ENCODE results near the gene UQCRH. TPM values are rescaled to one million over a fixed set of nuclear protein-coding genes. Genes with fewer than 3 reads are reported as not detected.
"Not testable (repeated sequence)": the region's sequence is repeated elsewhere in the genome, so short reads cannot be mapped to it uniquely, and the experiment has no call there.

Gene UQCRH
- polyA plus RNA-seq, 1 experiment = 757 TPM

DNA sequence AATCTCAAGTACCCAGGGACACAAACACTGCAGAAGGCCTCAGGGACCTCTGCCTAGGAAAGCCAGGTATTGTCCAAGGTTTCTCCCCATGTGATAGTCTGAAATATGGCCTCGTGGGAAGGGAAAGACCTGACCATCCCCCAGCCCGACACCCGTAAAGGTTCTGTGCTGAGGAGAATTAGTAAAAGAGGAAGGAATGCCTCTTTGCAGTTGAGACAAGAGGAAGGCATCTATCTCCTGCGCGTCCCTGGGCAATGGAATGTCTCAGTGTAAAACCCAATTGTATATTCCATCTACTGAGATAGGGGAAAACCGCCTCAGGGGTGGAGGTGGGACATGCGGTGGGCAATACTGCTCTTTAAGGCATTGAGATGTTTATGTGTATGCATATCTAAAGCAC, 26.3 kb downstream of the UQCRH start:
- H3K27me3 ChIP-seq (ENCODE audit: control insufficient read depth, insufficient read depth, low read length); H3K4me3 ChIP-seq (ENCODE audit: low read depth, low read length); DNase-seq (ENCODE audit: low read depth, low spot score); POLR2A ChIA-PET; H3K9me3 ChIP-seq (ENCODE audit: control insufficient read depth, insufficient read depth, low read length); H3K27ac ChIP-seq (ENCODE audit: low read depth, low read length); CTCF ChIA-PET: not testable (repeated sequence)

DNA sequence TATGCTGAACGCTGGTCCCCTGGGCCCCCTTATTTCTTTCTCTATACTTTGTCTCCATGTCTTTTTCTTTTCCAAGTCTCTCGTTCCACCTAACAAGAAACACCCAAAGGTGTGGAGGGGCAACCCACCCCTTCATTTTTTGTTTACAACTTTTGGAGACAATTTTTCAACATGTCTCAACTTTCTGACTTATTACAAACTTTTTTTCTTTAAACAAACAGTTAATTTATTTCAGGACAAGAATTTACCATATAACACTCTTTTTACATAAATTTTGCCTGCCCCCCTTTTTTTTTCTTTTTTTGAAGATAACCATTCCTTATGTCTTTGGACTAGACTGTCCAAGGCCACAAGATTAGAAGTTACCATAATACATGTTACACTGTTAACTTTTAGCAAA, 26.9 kb downstream of the UQCRH start:
- H3K27me3 ChIP-seq (ENCODE audit: control insufficient read depth, insufficient read depth, low read length); CTCF ChIA-PET; POLR2A ChIA-PET; H3K9me3 ChIP-seq (ENCODE audit: control insufficient read depth, insufficient read depth, low read length); H3K27ac ChIP-seq (ENCODE audit: low read depth, low read length); H3K4me3 ChIP-seq (ENCODE audit: low read depth, low read length); DNase-seq (ENCODE audit: low read depth, low spot score): not testable (repeated sequence)

DNA sequence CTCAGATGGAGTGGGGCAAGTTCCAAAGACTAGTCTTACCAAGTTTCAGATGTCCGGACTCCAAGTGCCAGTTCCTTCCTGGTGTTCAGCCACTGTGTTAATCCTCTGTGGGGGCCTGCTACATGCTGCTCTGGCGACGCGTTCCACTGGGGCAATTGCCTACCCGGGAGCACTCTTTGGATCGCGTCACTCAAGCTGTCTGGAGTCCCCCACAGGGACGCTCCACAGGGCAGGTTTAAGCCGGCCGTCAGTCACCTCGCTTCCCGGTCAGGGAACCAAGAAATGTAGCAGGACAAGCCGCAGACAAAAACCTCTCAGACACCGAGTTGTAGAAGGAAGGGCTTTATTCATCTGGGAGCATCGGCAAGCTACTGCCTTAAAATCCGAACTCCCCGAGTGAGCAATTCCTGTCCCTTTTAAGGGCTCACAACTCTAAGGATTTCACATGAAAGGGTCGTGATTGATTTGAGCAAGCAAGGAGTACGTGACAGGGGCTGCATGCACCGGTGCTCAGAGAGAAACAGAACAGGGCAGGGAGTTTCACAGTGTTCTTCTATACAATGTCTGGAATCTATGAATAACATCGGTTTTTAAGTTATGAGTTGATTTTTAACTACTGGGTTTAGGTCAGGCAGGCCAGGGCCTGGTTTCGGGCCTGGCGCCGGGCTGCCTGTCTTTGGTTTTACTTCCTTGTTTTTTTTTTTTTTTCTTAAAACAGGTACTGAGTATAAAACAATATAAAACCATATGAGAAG, 28.5 kb downstream of the UQCRH start:
- H3K4me3 ChIP-seq (ENCODE audit: low read depth, low read length); POLR2A ChIA-PET; H3K27ac ChIP-seq (ENCODE audit: low read depth, low read length); H3K9me3 ChIP-seq (ENCODE audit: control insufficient read depth, insufficient read depth, low read length); DNase-seq (ENCODE audit: low read depth, low spot score); H3K27me3 ChIP-seq (ENCODE audit: control insufficient read depth, insufficient read depth, low read length): not testable (repeated sequence)
- CTCF ChIA-PET = interaction anchor here (0.6 kb wide), 1 partner anchor 14 kb away, joined by 10 read pairs; no protein-coding TSS in a partner anchor

DNA sequence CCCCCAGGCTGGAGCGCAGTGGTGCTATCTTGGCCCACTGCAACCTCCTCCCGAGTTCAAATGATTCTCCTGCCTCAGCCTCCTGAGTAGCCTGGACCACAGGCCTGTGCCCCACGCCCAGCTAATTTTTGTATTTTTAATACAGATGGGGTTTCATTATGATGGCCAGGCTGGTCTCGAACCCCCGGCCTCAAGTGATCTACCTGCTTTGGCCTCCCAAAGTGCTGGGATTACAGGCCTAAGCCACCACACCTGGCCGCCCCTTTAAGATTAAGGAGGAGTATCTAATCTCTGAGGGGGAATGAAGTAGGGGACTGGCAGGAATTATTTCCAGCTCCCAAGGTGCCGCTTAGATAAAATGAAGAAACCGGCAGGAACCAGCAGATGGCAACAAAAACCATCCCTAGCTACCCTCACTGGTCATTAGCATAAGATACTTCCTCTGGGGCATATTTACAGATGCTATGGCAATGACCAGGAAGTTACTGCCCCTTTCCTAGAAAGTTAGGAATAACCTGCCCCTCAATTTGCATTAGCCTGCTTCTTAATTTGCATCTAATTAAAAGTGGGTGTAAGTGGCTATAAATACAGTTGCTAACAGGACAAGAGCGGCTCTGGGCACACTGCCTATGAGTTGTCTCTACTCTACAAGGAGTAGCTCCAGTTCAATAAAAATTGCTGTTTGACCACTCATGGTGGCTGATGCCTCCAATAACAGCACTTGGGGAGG, 30.0 kb downstream of the UQCRH start:
- TF ChIP-seq, protein P1, sequence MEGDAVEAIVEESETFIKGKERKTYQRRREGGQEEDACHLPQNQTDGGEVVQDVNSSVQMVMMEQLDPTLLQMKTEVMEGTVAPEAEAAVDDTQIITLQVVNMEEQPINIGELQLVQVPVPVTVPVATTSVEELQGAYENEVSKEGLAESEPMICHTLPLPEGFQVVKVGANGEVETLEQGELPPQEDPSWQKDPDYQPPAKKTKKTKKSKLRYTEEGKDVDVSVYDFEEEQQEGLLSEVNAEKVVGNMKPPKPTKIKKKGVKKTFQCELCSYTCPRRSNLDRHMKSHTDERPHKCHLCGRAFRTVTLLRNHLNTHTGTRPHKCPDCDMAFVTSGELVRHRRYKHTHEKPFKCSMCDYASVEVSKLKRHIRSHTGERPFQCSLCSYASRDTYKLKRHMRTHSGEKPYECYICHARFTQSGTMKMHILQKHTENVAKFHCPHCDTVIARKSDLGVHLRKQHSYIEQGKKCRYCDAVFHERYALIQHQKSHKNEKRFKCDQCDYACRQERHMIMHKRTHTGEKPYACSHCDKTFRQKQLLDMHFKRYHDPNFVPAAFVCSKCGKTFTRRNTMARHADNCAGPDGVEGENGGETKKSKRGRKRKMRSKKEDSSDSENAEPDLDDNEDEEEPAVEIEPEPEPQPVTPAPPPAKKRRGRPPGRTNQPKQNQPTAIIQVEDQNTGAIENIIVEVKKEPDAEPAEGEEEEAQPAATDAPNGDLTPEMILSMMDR (IDR thresholded peaks at IDR 0.05; ENCODE audit: low read depth, low read length) = peak; percentile 41
- Histone ChIP-seq H3K9me3 (ENCODE audit: control insufficient read depth, insufficient read depth, low read length) (no peaks in the 10 kb centered on the region), H3K4me3 (ENCODE audit: low read depth, low read length) (no peak overlapping the region), H3K27me3 (ENCODE audit: control insufficient read depth, insufficient read depth, low read length) (no peaks in the 10 kb centered on the region), H3K27ac (ENCODE audit: low read depth, low read length) (no peak overlapping the region)
- DNase-seq (ENCODE audit: low read depth, low spot score) = no peak
- ChIA-PET POLR2A (no interaction called here), CTCF (interaction anchor here (0.6 to 1.8 kb wide), 6 partner anchors 9 to 23 kb away, joined by 3 to 15 read pairs (median 4); no protein-coding TSS in a partner anchor)

DNA sequence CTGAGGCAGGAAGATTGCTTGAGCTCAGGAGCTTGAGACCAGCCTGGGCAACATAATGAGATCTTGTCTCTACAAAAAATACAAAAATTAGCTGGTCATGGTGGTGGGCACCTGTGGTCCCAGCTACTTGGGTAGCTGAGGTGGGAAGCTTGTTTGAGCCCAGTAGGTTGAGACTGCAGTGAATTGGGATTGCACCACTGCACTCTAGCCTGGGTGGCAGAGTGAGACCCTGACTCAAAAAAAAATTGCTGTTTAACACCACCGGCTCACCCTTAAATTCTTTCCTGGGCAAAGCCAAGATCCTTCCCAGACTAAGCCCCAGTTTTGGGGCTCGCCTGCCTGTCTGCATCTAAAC, 30.5 kb downstream of the UQCRH start:
- Histone ChIP-seq H3K9me3 (ENCODE audit: control insufficient read depth, insufficient read depth, low read length) (no peaks in the 10 kb centered on the region), H3K4me3 (ENCODE audit: low read depth, low read length) (no peak overlapping the region), H3K27ac (ENCODE audit: low read depth, low read length) (no peak overlapping the region), H3K27me3 (ENCODE audit: control insufficient read depth, insufficient read depth, low read length) (no peaks in the 10 kb centered on the region)
- TF ChIP-seq, protein P1 (IDR thresholded peaks at IDR 0.05; ENCODE audit: low read depth, low read length) = no peak
- DNase-seq (ENCODE audit: low read depth, low spot score) = no peak
- CTCF ChIA-PET = interaction anchor here (0.6 to 1.8 kb wide), 6 partner anchors 8 to 24 kb away, joined by 3 to 15 read pairs (median 4); no protein-coding TSS in a partner anchor
- POLR2A ChIA-PET = no interaction called here

DNA sequence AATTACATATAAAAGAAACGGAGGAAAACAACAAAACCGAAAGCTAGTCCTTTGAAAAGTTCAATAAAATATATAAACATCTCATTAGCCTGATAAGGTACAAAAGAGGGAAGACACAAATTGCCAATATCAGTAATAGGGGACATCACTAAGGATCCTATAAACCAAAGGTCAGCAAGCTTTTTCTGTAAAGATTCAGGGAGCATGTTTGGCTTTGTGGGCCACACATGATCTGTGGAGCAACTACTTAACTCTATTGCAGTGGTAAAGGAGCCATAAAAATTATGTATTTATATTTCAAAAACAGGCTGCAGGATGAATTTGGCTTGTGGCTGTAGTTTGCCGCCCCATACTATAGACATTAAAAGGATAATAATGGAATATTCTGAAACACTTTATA, 31.6 kb downstream of the UQCRH start:
- ChIA-PET CTCF (interaction anchor here (0.5 kb wide), 1 partner anchor 14 kb away, joined by 3 read pairs; no protein-coding TSS in a partner anchor), POLR2A (no interaction called here)
- Histone ChIP-seq H3K9me3 (ENCODE audit: control insufficient read depth, insufficient read depth, low read length) (no peaks in the 10 kb centered on the region), H3K27me3 (ENCODE audit: control insufficient read depth, insufficient read depth, low read length) (no peaks in the 10 kb centered on the region), H3K4me3 (ENCODE audit: low read depth, low read length) (no peak overlapping the region), H3K27ac (ENCODE audit: low read depth, low read length) (no peak overlapping the region)
- DNase-seq (ENCODE audit: low read depth, low spot score) = no peak
- TF ChIP-seq, protein P1 (IDR thresholded peaks at IDR 0.05; ENCODE audit: low read depth, low read length) = no peak

DNA sequence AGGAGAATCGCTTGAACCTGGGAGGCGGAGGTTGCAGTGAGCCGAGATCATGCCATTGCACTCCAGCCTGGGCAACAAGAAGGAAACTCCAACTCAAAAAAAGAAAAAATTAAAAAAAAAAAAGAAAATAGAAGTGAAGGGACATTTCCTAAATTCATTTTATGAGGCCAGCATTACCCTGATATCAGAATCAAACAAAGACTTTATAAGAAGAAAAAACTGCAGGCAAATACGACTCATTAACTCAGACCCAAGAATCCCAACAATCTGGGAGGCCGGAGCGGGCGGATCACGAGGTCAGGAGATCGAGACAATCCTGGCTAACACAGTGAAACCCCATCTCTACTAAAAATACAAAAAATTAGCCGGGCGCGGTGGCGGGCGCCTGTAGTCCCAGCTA, 33.9 kb downstream of the UQCRH start:
- H3K27ac ChIP-seq (ENCODE audit: low read depth, low read length); CTCF ChIA-PET; H3K4me3 ChIP-seq (ENCODE audit: low read depth, low read length); H3K9me3 ChIP-seq (ENCODE audit: control insufficient read depth, insufficient read depth, low read length); H3K27me3 ChIP-seq (ENCODE audit: control insufficient read depth, insufficient read depth, low read length); POLR2A ChIA-PET; DNase-seq (ENCODE audit: low read depth, low spot score): not testable (repeated sequence)

Data from AG04450 (cell line).